Body of pancreas (tissue), 4 donors: ENCODE measurements around the gene SNRNP27.

Experiments used
- POLR2A ChIP-seq, 3 donors: fragments of 450-650 bp; IDR thresholded peaks; one replicate each; pipeline ENCODE4 v1.6.1; 2016; ENCODE audit warnings: antibody characterized with exemption in 3 of 3, mild to moderate bottlenecking in 2 of 3
- TF ChIP-seq, protein P1 (sequence below), 7 experiments: fragments of 450-650 bp in 4 of 7; fragments of 200-600 bp in 3 of 7; sonication (generic) in 3 of 7; IDR thresholded peaks; one replicate each; pipeline ENCODE4 v1.5.1; 2016 to 2019; ENCODE audit warnings: antibody characterized with exemption in 7 of 7

DNA sequence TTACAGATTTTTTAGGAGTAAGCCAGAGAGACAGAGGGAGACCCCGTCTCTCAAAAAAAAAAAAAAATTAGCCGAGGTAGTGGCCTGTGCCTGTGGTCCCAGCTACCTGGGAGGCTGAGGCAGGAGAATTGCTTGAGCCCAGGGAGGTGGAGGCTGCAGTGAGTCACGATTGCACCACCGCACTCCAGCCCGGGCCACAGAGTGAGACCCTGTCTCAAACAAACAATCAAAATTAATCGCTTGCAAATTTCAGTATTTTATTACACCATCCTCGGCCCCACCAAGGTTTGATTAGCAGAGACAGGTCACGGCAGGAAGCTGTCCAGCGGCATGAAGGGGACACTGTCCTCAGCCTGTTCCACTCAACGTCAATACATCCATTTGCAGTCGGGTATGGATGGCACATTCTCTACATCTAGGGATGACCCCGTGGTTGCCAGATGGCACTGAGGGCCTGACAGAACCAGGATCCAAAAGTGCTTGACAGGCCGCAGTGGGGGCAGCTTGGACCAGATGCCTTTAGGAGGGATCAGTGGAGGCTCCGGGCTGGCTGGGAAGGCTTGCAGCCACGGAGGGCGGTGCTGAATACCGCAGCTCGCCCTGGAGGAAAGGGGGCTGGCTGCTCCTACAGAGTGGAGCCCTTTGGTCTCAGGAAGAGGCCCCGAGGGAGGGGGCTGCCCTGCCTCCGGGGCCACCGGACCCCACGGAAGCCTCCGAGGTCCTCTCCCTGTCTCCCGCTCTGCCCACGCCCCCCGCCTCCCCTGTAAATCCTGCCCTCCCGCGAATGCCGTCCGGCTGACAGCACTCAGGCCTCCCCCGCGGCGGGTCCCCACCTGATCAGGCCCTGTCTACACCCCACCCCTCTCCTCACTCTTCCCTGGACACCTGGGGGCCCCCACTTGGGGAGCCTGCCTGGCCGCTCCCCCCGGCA is 54.5 kb downstream of the SNRNP27 start:
- no peak for TF ChIP-seq POLR2A (IDR thresholded peaks at IDR 0.05)
- TF ChIP-seq, protein P1, sequence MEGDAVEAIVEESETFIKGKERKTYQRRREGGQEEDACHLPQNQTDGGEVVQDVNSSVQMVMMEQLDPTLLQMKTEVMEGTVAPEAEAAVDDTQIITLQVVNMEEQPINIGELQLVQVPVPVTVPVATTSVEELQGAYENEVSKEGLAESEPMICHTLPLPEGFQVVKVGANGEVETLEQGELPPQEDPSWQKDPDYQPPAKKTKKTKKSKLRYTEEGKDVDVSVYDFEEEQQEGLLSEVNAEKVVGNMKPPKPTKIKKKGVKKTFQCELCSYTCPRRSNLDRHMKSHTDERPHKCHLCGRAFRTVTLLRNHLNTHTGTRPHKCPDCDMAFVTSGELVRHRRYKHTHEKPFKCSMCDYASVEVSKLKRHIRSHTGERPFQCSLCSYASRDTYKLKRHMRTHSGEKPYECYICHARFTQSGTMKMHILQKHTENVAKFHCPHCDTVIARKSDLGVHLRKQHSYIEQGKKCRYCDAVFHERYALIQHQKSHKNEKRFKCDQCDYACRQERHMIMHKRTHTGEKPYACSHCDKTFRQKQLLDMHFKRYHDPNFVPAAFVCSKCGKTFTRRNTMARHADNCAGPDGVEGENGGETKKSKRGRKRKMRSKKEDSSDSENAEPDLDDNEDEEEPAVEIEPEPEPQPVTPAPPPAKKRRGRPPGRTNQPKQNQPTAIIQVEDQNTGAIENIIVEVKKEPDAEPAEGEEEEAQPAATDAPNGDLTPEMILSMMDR (IDR thresholded peaks at IDR 0.05), result no peak
